Lower lobe of right lung (tissue), 2 donors: ENCODE results near the gene IL1F10. TPM values are rescaled to one million over a fixed set of nuclear protein-coding genes. Genes with fewer than 3 reads are reported as not detected.

Source experiments
- ATAC-seq, 2 donors: fragments of 200-7000 bp; cut with Tn5 transposase; one replicate each; pipeline ENCODE4 v1.9.1; 2020 to 2022; ENCODE audit warnings: mild to moderate bottlenecking in 2 of 2, moderate library complexity in 2 of 2
- DNase-seq: peaks from one replicate; pipeline ENCODE4 v3.0.0-alpha.2; 2020
- H3K27ac ChIP-seq: fragments of 200-600 bp; one replicate; pipeline ENCODE4 v1.8.0; 2022
- H3K27me3 ChIP-seq: fragments of 200-600 bp; one replicate; pipeline ENCODE4 v1.8.0; 2022; ENCODE audit warnings: low read depth
- H3K36me3 ChIP-seq: fragments of 200-600 bp; one replicate; pipeline ENCODE4 v1.8.0; 2022; ENCODE audit warnings: mild to moderate bottlenecking
- H3K4me1 ChIP-seq: fragments of 200-600 bp; one replicate; pipeline ENCODE4 v1.8.0; 2022
- H3K4me3 ChIP-seq: fragments of 200-600 bp; one replicate; pipeline ENCODE4 v1.8.0; 2022; ENCODE audit warnings: mild to moderate bottlenecking
- H3K9me3 ChIP-seq: fragments of 200-600 bp; one replicate; pipeline ENCODE4 v1.8.0; 2022
- CTCF ChIP-seq: fragments of 200-600 bp; IDR thresholded peaks from one replicate; pipeline ENCODE4 v1.8.0; 2022; ENCODE audit warnings: antibody characterized with exemption, mild to moderate bottlenecking
- intact Hi-C: fragments of 100-400 bp; cut with DNase I; formaldehyde crosslinking; loops from one replicate; pipeline ENCODE4 v1.11.0; 2022
- total RNA-seq: library from RNA; stranded (reverse); fragmentation: NEBNext Ultra II Directional; extraction: Animal tissue kit (Norgen Biotek cat#: 25700); gene quantifications from one replicate; pipeline ENCODE4 v1.2.1, GENCODE V29; 2021
- donor health status: DM: no; HTN: yes; CAD: no; lungs with severe emphysema.

IL1F10 gene
- total RNA-seq, 1 donor from 2014 or later: not detected

DNA sequence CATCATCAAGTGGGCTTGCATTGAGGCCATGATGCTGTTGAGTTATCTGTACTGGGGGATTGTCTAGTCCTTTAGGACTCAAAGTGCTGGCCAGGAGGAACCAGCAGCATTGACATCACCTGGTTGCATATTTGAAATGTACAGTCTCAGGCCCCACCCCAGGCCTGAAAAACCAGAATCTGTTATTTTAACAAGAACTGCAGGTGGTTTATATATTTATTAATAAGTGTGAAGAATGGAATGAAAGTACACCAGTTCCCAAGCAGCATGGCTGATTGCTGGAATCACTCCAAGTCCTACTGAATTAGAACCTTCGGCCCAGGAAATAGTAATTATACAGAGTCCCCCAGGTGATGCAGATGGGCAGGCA is 2.8 kb downstream of the IL1F10 start:
- H3K4me1 ChIP-seq: no peaks in the 10 kb centered on the region
- no peak overlapping the region for H3K27ac ChIP-seq
- no peaks in the 10 kb centered on the region for H3K9me3 ChIP-seq
- no peak for ATAC-seq
- DNase-seq: no peak
- intact Hi-C loops: no loop called here
- TF ChIP-seq CTCF: no peak
- no peaks in the 10 kb centered on the region for H3K27me3 ChIP-seq
- no peaks in the 10 kb centered on the region for H3K36me3 ChIP-seq
- no peak overlapping the region for H3K4me3 ChIP-seq

GRCh38 chr2:113072584-113072983 is 4.8 kb downstream of the IL1F10 start:
- Histone ChIP-seq H3K4me1 (no peaks in the 10 kb centered on the region), H3K27ac (no peak overlapping the region), H3K27me3 (no peaks in the 10 kb centered on the region), H3K9me3 (no peaks in the 10 kb centered on the region), H3K4me3 (no peak overlapping the region), H3K36me3 (no peaks in the 10 kb centered on the region)
- no peak for DNase-seq
- no peak for ATAC-seq
- intact Hi-C loops: no loop called here
- no peak for TF ChIP-seq CTCF

GRCh38 chr2:113073325-113073834 is 5.6 kb downstream of the IL1F10 start:
- no peak overlapping the region for H3K27ac ChIP-seq
- intact Hi-C loops: no loop called here
- H3K27me3 ChIP-seq: no peaks in the 10 kb centered on the region
- no peak for DNase-seq
- no peaks in the 10 kb centered on the region for H3K9me3 ChIP-seq
- TF ChIP-seq CTCF: no peak
- H3K4me1 ChIP-seq: no peaks in the 10 kb centered on the region
- no peak overlapping the region for H3K4me3 ChIP-seq
- ATAC-seq: no peak
- no peaks in the 10 kb centered on the region for H3K36me3 ChIP-seq

GRCh38 chr2:113075030-113075429 is 7.3 kb downstream of the IL1F10 start:
- H3K4me1 ChIP-seq: no peaks in the 10 kb centered on the region
- DNase-seq (no peak), ATAC-seq (no peak)
- H3K4me3 ChIP-seq: no peak overlapping the region
- no peaks in the 10 kb centered on the region for H3K9me3 ChIP-seq
- H3K36me3 ChIP-seq: no peaks in the 10 kb centered on the region
- H3K27me3 ChIP-seq: no peaks in the 10 kb centered on the region
- H3K27ac ChIP-seq: no peak overlapping the region
- intact Hi-C loops: no loop called here
- TF ChIP-seq CTCF: no peak

DNA sequence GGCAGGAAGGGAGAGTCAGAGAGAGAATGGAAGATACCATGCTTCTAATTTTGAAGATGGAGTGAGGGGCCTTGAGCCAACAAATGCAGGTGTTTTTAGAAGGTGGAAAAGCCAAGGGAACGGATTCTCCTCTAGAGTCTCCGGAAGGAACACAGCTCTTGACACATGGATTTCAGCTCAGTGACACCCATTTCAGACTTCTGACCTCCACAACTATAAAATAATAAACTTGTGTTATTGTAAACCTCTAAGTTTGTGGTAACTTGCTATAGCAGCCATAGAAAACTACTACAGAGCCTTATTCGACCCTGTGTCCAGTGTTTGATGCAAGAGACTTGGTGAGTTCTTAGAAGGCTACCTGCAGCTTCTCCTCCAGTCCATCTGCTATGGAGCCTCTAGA is 7.8 kb downstream of the IL1F10 start:
- no peak for TF ChIP-seq CTCF
- Histone ChIP-seq H3K27ac (no peak overlapping the region), H3K27me3 (no peaks in the 10 kb centered on the region), H3K4me1 (no peaks in the 10 kb centered on the region), H3K36me3 (no peaks in the 10 kb centered on the region), H3K9me3 (no peaks in the 10 kb centered on the region), H3K4me3 (no peak overlapping the region)
- ATAC-seq (no peak), DNase-seq (no peak)
- intact Hi-C loops: no loop called here
